Femur (tissue), 1 donor: Measurements from ENCODE around the gene PTGES2.
"Not testable (repeated sequence)": the region's sequence is repeated elsewhere in the genome, so short reads cannot be mapped to it uniquely, and the experiment has no call there.

Source experiments
- DNase-seq: peaks from one replicate; pipeline ENCODE4 v3.0.0-alpha.2; 2017

PTGES2 gene

DNA sequence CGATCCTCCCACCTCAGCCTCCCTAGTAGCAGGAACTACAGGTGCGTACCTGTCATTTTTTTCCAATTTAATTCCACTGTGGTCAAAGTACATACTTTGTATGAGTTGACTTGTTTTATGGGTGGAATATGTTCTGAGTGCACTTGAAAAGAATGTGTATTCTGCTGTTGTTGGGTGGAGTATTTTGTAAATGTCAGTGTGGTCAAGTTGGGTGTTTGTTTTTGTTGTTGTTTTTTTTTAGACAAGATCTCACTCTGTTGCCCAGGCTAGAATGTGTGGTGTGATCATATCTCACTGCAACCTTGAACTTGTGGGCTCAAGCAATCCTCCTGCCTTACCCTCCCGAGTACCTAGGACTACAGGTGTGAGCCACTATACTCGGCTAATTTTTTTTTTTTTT is 41.6 kb downstream of the PTGES2 start:
- no peak for DNase-seq

- no peak for DNase-seq
Observed at GRCh38 chr9:128084746-128085145, 42.8 kb downstream of the PTGES2 start.

- DNase-seq: no peak
Observed at GRCh38 chr9:128082151-128082550, 45.4 kb downstream of the PTGES2 start.

DNA sequence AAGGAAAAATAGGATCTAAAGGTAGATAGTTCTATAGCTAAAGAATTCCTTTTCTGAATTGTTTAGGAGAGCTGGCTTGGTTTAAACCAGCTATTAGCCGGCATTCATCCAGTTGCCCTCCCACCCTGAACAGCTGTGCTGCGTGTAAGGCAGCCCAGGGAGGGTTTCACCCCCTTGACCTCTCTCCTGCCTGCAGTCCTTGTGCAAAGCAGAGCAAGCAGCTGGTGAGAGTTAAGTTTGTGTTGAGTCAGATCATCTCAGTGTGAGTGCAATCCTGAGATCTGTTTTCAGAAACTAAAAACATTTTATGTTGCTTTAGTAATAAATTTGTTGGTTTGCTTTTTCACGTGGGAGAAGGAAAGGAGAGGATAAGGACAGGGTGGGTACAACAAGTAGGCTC is 46.5 kb downstream of the PTGES2 start:
- peak; percentile 75 for DNase-seq

- DNase-seq: no peak
Observed at GRCh38 chr9:128080206-128080605, 47.3 kb downstream of the PTGES2 start.

GRCh38 chr9:128078504-128079434 is 48.8 kb downstream of the PTGES2 start:
- no peak for DNase-seq

- DNase-seq: no peak
Observed at GRCh38 chr9:128077847-128078503, 49.6 kb downstream of the PTGES2 start.

GRCh38 chr9:128073253-128073886 is 54.2 kb downstream of the PTGES2 start:
- no peak for DNase-seq

DNA sequence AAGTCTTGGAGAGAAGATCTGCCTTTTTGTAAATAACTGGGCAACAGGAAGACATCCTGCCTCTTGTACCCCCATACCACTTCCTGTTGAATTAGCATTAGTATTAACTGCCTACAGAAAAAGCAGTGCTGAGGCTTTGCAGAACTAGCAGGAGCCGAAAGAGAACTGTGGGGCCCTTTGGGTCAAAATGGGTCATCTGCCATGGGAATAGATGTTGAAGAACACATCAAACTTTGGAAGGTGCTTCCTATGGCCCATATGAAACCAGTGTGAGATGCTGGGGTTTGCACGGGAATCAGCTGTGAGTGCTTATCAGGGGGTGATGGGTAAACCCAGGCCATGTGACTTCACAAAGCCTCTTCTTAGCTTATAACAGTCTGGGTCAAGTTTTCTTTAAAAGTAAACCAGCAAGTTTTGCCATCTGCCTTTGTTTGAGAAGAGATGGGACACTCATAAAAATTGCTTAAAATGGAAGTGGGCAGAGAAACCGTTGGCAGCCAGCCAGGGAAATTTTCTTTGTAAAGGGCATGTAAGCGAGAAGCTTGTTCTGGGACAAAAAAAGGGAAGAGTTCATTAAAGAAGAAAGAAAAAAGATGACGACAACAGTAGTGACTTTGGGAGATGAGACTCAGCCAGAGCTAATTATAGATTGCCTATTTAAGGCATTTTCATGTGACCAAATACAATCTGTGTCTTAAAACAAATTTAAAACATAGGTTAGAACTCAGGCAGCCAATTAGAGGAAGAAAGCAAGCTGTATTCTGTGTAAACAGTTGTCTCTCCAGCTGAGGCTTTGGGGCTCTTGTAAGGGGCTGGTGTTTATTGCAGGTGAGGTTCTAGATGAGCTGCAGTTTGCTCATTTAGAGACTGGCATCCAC is 55.1 kb downstream of the PTGES2 start:
- peak; percentile 84 for DNase-seq

GRCh38 chr9:128071475-128071874 is 56.1 kb downstream of the PTGES2 start:
- not testable (repeated sequence) for DNase-seq

DNA sequence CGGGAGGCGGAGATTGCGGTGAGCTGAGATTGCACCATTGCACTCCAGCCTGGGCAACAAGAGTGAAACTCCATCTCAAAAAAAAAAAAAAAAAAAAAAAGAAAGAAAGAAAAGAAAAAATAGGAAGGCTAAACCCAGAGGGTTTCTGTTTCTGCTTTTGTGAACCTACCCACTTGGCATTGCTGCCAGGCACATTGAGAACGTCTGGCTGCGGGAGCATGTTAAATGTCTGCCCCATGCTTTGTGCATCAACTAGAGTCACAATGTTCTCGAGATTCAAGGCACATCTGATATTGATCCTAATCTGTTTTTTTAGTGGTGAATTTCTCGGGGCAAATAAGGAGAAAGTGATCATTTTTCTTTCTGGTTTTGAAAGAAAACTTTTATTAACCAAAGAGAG is 56.7 kb downstream of the PTGES2 start:
- DNase-seq: no peak
